ENCODE results near the gene TRAPPC1. TPM values are rescaled to one million over a fixed set of nuclear protein-coding genes. Genes with fewer than 3 reads are reported as not detected.

TRAPPC1 gene
- total RNA-seq, 1 experiment from 2014 or later = 224 TPM

DNA sequence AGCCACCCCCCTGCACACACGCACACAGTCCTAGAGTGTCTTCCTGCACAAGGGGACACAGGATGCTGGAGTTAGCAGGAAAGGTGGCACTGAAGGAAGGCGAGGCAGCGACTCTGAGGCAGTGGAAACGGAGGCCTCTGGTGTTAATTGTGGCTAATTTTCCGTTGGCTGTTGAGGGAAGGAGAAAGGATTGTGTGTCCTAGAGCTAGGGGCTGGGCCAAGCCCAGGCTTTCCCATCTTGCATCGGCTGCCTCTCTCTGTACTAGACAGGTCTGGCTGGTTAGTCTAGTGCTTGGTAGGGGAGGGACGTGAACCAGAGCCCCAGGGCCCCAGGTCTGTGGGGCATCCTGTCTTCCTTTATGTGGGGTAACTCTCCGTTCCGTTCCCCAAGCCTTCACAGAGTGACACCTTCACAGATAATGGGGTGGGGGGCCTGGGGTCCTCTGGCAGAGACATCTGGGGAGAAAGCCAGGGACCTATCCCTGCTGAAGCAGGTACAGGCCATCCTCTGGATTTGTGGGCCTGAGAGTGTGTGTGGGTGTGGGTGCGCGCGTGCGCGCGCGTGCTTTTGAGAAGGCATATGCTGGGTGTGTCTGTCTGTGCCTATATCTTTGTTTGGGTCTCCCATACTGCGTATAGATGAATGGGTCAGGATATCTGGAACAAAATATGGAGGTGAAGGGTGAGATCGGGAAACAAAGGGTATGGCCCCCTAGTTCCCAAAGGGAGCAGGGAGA is 43.4 kb downstream of the TRAPPC1 start, which contains the start of gene CHD3:
CHD3 (plus strand) TSS at position 606 of the 737 bp plus-strand sequence. CDS start 212 bp downstream, outside the sequence.
- peaks cover 23% of the 10 kb centered on the region for H3K4me1 ChIP-seq (replicated peaks; ENCODE audit: insufficient read depth)
- intact Hi-C loops (cut with micrococcal nuclease; ENCODE audit: unreplicated experiment) = loop anchor here (1.0 to 10.0 kb wide), 4 partner anchors 44 to 304 kb away; partner anchors contain the start of genes CNTROB, MPDU1 and TRAPPC1
- DNase-seq = peak; percentile 82 to 84
- H3K79me2 ChIP-seq (ENCODE audit: low read depth) = peaks cover 38% of the 10 kb centered on the region
- H3F3A ChIP-seq (ENCODE audit: insufficient read depth, low read depth) = peaks cover 30% of the 10 kb centered on the region
- H2AFZ ChIP-seq = peak within 1 kb of the TSS; percentile 73
- no TSS peak for BruUV-seq (replicated peaks)
- TF ChIP-seq CTCF (conservative IDR thresholded peaks at IDR 0.05) (no peak), EZH2 (IDR thresholded peaks at IDR 0.05; ENCODE audit: low read depth) (no peak)
- no peaks in the 10 kb centered on the region; the same call in 1 of the 2 replicates for H3K36me3 ChIP-seq (ENCODE audit: low read depth)
- peak within 1 kb of the TSS; percentile 84 for H3K4me3 ChIP-seq
- H3K27me3 ChIP-seq (ENCODE audit: insufficient read depth, low read depth) = no peaks in the 10 kb centered on the region
- H3K4me2 ChIP-seq = peak within 1 kb of the TSS; percentile 99
- CTCF ChIA-PET = interaction anchor here (0.9 kb wide), 1 partner anchor 25 kb away, joined by 4 read pairs; no protein-coding TSS in a partner anchor
- H3K9me3 ChIP-seq (ENCODE audit: insufficient read depth, low read depth) = no peaks in the 10 kb centered on the region
- H4K20me1 ChIP-seq (ENCODE audit: insufficient read depth) = peaks cover 4% of the 10 kb centered on the region; the same call in 1 of the 2 replicates
- H3K9me2 ChIP-seq (ENCODE audit: insufficient read depth) = no peaks in the 10 kb centered on the region
- POLR2A ChIA-PET (ENCODE audit: unreplicated experiment) = interaction anchor here (0.6 kb wide), 2 partner anchors 44 to 113 kb away, joined by 4 read pairs; no protein-coding TSS in a partner anchor
- H3K27ac ChIP-seq = peak within 1 kb of the TSS; percentile 80

DNA sequence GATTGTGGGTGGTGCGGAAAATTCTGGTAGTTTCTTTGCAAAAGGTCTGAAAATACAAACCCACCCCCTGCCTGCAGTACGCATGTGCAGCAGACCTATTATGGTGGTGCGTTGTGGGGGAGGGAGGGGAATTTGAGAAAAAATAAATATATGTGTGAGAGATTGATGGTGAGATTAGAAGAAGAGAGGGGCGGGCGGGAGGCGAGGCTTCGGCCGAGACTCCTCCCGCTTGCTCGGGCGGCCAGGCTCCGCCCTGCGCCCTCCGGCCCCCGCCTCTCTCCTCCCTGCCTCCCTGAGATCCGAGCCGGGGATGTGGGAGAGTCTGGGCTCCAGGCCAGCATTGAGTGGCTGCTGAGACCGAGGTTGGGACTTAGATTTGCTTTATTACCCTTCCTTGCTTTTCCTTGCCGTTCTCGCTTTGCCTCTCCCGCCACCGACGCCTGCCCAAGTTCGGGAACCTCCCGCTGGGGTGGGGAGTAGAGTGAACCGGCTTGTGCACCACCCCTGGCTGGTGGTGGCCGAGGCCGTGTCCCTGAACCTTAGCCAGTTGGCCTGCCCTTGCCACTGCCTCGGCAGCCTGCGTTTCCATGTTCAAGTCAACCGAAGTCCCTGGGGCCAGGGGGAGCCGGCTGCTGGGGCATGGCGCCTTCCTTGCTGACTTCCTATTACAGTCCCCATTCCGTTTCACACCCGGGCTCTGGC is 44.1 kb downstream of the TRAPPC1 start:
- Histone ChIP-seq H3K36me3 (ENCODE audit: low read depth) (no peaks in the 10 kb centered on the region; the same call in 1 of the 2 replicates), H3K79me2 (ENCODE audit: low read depth) (peaks cover 38% of the 10 kb centered on the region), H3K4me2 (peak overlapping the region; percentile 99), H3K27me3 (ENCODE audit: insufficient read depth, low read depth) (no peaks in the 10 kb centered on the region), H3K4me3 (peak overlapping the region; percentile 84), H3K9me2 (ENCODE audit: insufficient read depth) (no peaks in the 10 kb centered on the region), H3K9me3 (ENCODE audit: insufficient read depth, low read depth) (no peaks in the 10 kb centered on the region), H3K4me1 (replicated peaks; ENCODE audit: insufficient read depth) (peaks cover 27% of the 10 kb centered on the region), H2AFZ (peak overlapping the region; percentile 73), H4K20me1 (ENCODE audit: insufficient read depth) (peaks cover 4% of the 10 kb centered on the region; the same call in 1 of the 2 replicates), H3F3A (ENCODE audit: insufficient read depth, low read depth) (peaks cover 30% of the 10 kb centered on the region), H3K27ac (peak overlapping the region; percentile 80)
- TF ChIP-seq CTCF (conservative IDR thresholded peaks at IDR 0.05) (no peak), EZH2 (IDR thresholded peaks at IDR 0.05; ENCODE audit: low read depth) (no peak)
- BruUV-seq (replicated peaks) = TSS peak; percentile 41
- CTCF ChIA-PET = no interaction called here
- POLR2A ChIA-PET (ENCODE audit: unreplicated experiment) = no interaction called here
- intact Hi-C loops (cut with micrococcal nuclease; ENCODE audit: unreplicated experiment) = loop anchor here (1.0 to 10.0 kb wide), 6 partner anchors 26 to 303 kb away; partner anchors contain the start of genes CNTROB, MPDU1, NAA38 and TRAPPC1
- DNase-seq = peak; percentile 88 to 94

- H3K79me2 ChIP-seq (ENCODE audit: low read depth) = peaks cover 38% of the 10 kb centered on the region
- H3K4me1 ChIP-seq (replicated peaks; ENCODE audit: insufficient read depth) = peaks cover 27% of the 10 kb centered on the region
- peaks cover 30% of the 10 kb centered on the region for H3F3A ChIP-seq (ENCODE audit: insufficient read depth, low read depth)
- CTCF ChIA-PET = no interaction called here
- H3K9me3 ChIP-seq (ENCODE audit: insufficient read depth, low read depth) = no peaks in the 10 kb centered on the region
- peak overlapping the region; percentile 66 for H3K27ac ChIP-seq
- peak overlapping the region; percentile 84 for H3K4me3 ChIP-seq
- H3K36me3 ChIP-seq (ENCODE audit: low read depth) = no peaks in the 10 kb centered on the region; the same call in 1 of the 2 replicates
- TF ChIP-seq EZH2 (IDR thresholded peaks at IDR 0.05; ENCODE audit: low read depth) (no peak), CTCF (conservative IDR thresholded peaks at IDR 0.05) (no peak; the same call in 1 of the 2 replicates)
- H2AFZ ChIP-seq = peak overlapping the region; percentile 26; the same call in 1 of the 2 replicates
- no peaks in the 10 kb centered on the region for H3K27me3 ChIP-seq (ENCODE audit: insufficient read depth, low read depth)
- no TSS peak for BruUV-seq (replicated peaks)
- no peak for DNase-seq
- intact Hi-C loops (cut with micrococcal nuclease; ENCODE audit: unreplicated experiment) = loop anchor here (1.0 to 10.0 kb wide), 4 partner anchors 26 to 302 kb away; partner anchors contain the start of genes CNTROB, MPDU1, NAA38 and TRAPPC1
- no peaks in the 10 kb centered on the region for H3K9me2 ChIP-seq (ENCODE audit: insufficient read depth)
- H3K4me2 ChIP-seq = peak overlapping the region; percentile 99
- H4K20me1 ChIP-seq (ENCODE audit: insufficient read depth) = peaks cover 4% of the 10 kb centered on the region; the same call in 1 of the 2 replicates
- POLR2A ChIA-PET (ENCODE audit: unreplicated experiment) = interaction anchor here (0.7 kb wide), 1 partner anchor 30 kb away, joined by 3 read pairs; no protein-coding TSS in a partner anchor
These were observed 44.7 kb downstream of the TRAPPC1 start for GRCh38 chr17:7887038-7887481.
